ENCODE results near the gene CD274. TPM values are rescaled to one million over a fixed set of nuclear protein-coding genes. Genes with fewer than 3 reads are reported as not detected.

Gene CD274
- total and polyA plus RNA-seq, 10 of the 15 experiments (the other 5 are each of a cell fraction or from before 2014, with no cell fraction given): 9.4 to 128 (median 24.6) TPM

DNA sequence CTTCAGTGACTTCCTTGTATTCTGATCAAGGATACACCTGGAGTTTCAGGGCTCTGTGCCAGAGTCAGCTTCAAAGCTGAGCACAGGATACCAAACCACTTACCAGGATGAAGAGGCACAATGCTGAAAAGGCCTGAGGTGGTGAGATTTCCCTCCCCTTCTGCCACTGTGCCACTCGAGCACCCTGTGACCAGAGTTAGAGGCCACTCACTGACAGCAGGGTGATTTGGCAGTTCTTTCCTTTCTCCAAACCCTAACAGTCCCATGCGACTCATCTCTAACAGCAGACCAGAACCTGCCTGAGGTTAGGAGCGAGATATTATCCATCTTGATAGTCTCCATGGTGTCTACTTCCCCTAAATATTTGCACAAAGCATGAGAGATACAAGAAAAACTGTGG, 14.4 kb upstream of the CD274 start (continued):
- TF ChIP-seq, protein P1, sequence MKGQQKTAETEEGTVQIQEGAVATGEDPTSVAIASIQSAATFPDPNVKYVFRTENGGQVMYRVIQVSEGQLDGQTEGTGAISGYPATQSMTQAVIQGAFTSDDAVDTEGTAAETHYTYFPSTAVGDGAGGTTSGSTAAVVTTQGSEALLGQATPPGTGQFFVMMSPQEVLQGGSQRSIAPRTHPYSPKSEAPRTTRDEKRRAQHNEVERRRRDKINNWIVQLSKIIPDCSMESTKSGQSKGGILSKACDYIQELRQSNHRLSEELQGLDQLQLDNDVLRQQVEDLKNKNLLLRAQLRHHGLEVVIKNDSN (IDR thresholded peaks at IDR 0.05; ENCODE audit: borderline replicate concordance, extremely low read length, insufficient read depth, low read depth, low read length): no peak
- no peak for TF ChIP-seq SUPT20H (IDR thresholded peaks at IDR 0.05; ENCODE audit: borderline replicate concordance, control insufficient read depth, low read depth, low read length)

DNA sequence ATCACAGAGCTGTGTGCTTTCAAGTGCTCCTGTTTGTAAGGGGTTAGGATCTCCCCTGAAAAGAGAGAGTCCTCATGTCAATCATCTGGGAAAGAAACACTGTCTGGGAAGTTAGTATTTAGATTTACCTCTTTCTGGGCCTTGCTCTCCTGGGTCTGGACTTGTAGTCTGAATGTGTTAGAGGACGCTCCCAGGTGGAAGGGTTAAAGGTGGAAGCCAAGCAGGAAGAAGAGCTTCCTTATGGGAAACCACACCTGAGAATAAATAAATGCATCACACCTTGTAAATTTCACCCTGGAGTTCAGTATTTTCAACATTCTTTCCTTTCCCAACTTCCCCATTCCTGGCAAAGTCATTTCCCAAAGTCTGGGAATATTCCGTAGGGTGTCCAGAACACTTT, 13.9 kb upstream of the CD274 start:
- RAD21 ChIA-PET (ENCODE audit: unreplicated experiment): interaction anchor here (1.9 to 8.7 kb wide), 5 partner anchors 12 to 164 kb away, joined by 6 to 130 read pairs (median 34); partner anchors contain the start of gene CD274
- no peak for ATAC-seq
- in situ Hi-C loops (cut with MboI): no loop called here

More for the DNA sequence above, 13.9 kb upstream of the CD274 start:
- H3K36me3 ChIP-seq (ENCODE audit: control insufficient read depth in 2 of 2, insufficient read depth in 2 of 2, low read length in 1 of 2): peaks cover 0 to 4% of the 10 kb centered on the region in 2 experiments; a peak in 3 of 4 replicates
- peak overlapping the region; percentile 86; the same call in 1 of the 2 replicates for H3K4me3 ChIP-seq
- no peak overlapping the region for H2AFZ ChIP-seq (ENCODE audit: control insufficient read depth, low read depth, low read length)
- peaks cover 14% of the 10 kb centered on the region for H3K79me2 ChIP-seq (ENCODE audit: control insufficient read depth, insufficient read depth, low read length)
- WGBS (ENCODE audit: insufficient coverage, insufficient replicate concordance, low lambda C conversion rate, missing lambda C conversion rate): 88% methylated on average over 2 of the region's 2 CpGs
- DNase-seq (ENCODE audit: low read depth, low spot score) (no peak), FAIRE-seq (no peak)
- ChIA-PET POLR2A (interaction anchor here (1.9 to 3.9 kb wide), 4 partner anchors 12 to 164 kb away, joined by 6 to 66 read pairs (median 22); partner anchors contain the start of gene CD274), CTCF (interaction anchor here (1.1 to 8.4 kb wide), 8 partner anchors 12 to 673 kb away, joined by 3 to 124 read pairs (median 16); partner anchors contain the start of genes CD274 and JAK2), SMC1A (ENCODE audit: uncharacterized antibody, unreplicated experiment) (interaction anchor here (0.7 to 9.7 kb wide), 9 partner anchors 11 to 677 kb away, joined by 3 to 187 read pairs (median 5); partner anchors contain the start of genes CD274 and PDCD1LG2)
- peak overlapping the region; percentile 96; the same call in 1 of the 2 replicates for H3K27ac ChIP-seq (ENCODE audit: control insufficient read depth, insufficient read depth)
- peak overlapping the region; percentile 85 for H3K4me2 ChIP-seq (ENCODE audit: control insufficient read depth, insufficient read depth)
- no peaks in the 10 kb centered on the region; the same call in 1 of the 3 replicates for H3K9me3 ChIP-seq (replicated peaks; ENCODE audit: control insufficient read depth, insufficient read depth, low read length)
- TF ChIP-seq MYB (IDR thresholded peaks at IDR 0.05; ENCODE audit: borderline replicate concordance, low read depth, low read length): no peak
- no peak for TF ChIP-seq EZH2 (IDR thresholded peaks at IDR 0.05; ENCODE audit: borderline replicate concordance, control insufficient read depth, low read depth, low read length)
- TF ChIP-seq RELA (IDR thresholded peaks at IDR 0.05; ENCODE audit: borderline replicate concordance, partially characterized antibody): no peak
- no peak for TF ChIP-seq JUNB (IDR thresholded peaks at IDR 0.05)
- TF ChIP-seq ZNF274 (IDR thresholded peaks at IDR 0.05; ENCODE audit: insufficient read depth, insufficient read length): no peak
- no peak for TF ChIP-seq ZNF24 (IDR thresholded peaks at IDR 0.05)
- no peak for TF ChIP-seq SPI1 (IDR thresholded peaks at IDR 0.05; ENCODE audit: borderline replicate concordance, insufficient read depth, low read depth, low read length)
- TF ChIP-seq, protein P2, sequence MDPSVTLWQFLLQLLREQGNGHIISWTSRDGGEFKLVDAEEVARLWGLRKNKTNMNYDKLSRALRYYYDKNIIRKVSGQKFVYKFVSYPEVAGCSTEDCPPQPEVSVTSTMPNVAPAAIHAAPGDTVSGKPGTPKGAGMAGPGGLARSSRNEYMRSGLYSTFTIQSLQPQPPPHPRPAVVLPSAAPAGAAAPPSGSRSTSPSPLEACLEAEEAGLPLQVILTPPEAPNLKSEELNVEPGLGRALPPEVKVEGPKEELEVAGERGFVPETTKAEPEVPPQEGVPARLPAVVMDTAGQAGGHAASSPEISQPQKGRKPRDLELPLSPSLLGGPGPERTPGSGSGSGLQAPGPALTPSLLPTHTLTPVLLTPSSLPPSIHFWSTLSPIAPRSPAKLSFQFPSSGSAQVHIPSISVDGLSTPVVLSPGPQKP (IDR thresholded peaks at IDR 0.05; ENCODE audit: low read depth, low read length): no peak
- no peak for TF ChIP-seq TCF3 (IDR thresholded peaks at IDR 0.05; ENCODE audit: borderline replicate concordance, insufficient read depth, low read depth, low read length)
- intact Hi-C loops (cut with micrococcal nuclease; ENCODE audit: unreplicated experiment): loop anchor here (5.0 kb wide), 4 partner anchors 74 to 694 kb away; partner anchors contain the start of gene AK3
- no peaks in the 10 kb centered on the region for H3K27me3 ChIP-seq (replicated peaks in 1 of 2; ENCODE audit: control insufficient read depth in 2 of 2, insufficient read depth in 2 of 2, low read length in 1 of 2)
- H3K4me1 ChIP-seq (ENCODE audit: control insufficient read depth, insufficient read depth, low read length): peaks cover 7% of the 10 kb centered on the region
- H4K20me1 ChIP-seq (ENCODE audit: control insufficient read depth, insufficient read depth): no peaks in the 10 kb centered on the region
- H3K9ac ChIP-seq (ENCODE audit: control insufficient read depth, insufficient read depth, low read length): peak overlapping the region; percentile 94; the same call in 1 of the 2 replicates
- no TSS peak for BruUV-seq (replicated peaks)

All from GM12878 (cell line).